ENCODE results near the gene OR1I1.

- no peak for TF ChIP-seq CTCF (IDR thresholded peaks at IDR 0.05)
- no peak for TF ChIP-seq ZFX (IDR thresholded peaks at IDR 0.05; ENCODE audit: borderline replicate concordance)
Observed at GRCh38 chr19:15099017-15099582, 17.1 kb downstream of the OR1I1 start.
